Lung (tissue), 12 donors: ENCODE data around the gene COG7. TPM values are rescaled to one million over a fixed set of nuclear protein-coding genes. Genes with fewer than 3 reads are reported as not detected.
A peak's percentile ranks its signal among the peaks of the same experiment; 100 is the strongest.

ENCODE experiments used
- ATAC-seq: fragments of 200-7000 bp; cut with Tn5 transposase; one replicate; pipeline ENCODE4 v1.9.1; 2020; ENCODE audit warnings: moderate number of reproducible peaks; ENCODE audit not compliant: insufficient read depth, low FRiP score
- DNase-seq, 3 donors: peaks; one replicate each; pipeline ENCODE4 v3.0.0-alpha.2; 2013 to 2017
- H3K27ac ChIP-seq, 2 donors: one replicate each; pipeline ENCODE4 v1.5.1; 2013; ENCODE audit warnings: mild to moderate bottlenecking in 2 of 2, moderate library complexity in 2 of 2, control low read depth in 1 of 2, inconsistent platforms in 1 of 2, low read depth in 1 of 2, low read length in 1 of 2
- H3K27me3 ChIP-seq, 3 donors: one replicate each; pipeline ENCODE4 v1.5.1; 2013; ENCODE audit warnings: low read length in 2 of 3; ENCODE audit not compliant: control insufficient read depth in 3 of 3, insufficient read depth in 3 of 3
- H3K36me3 ChIP-seq, 4 donors: one replicate each; pipeline ENCODE4 v1.5.1; 2013; ENCODE audit warnings: low read length in 4 of 4, mild to moderate bottlenecking in 1 of 4, moderate library complexity in 1 of 4; ENCODE audit not compliant: control insufficient read depth in 4 of 4, insufficient read depth in 4 of 4
- H3K4me1 ChIP-seq, 5 donors: one replicate each; pipeline ENCODE4 v1.5.1; 2013; ENCODE audit warnings: low read length in 5 of 5, mild to moderate bottlenecking in 2 of 5, moderate library complexity in 1 of 5; ENCODE audit not compliant: control insufficient read depth in 5 of 5, insufficient read depth in 5 of 5
- H3K4me3 ChIP-seq: one replicate; pipeline ENCODE4 v1.5.1; 2013; ENCODE audit warnings: mild to moderate bottlenecking, control low read depth, moderate library complexity
- H3K9ac ChIP-seq, 2 donors: one replicate each; pipeline ENCODE4 v1.5.1; 2013; ENCODE audit warnings: low read length in 2 of 2, control low read depth in 1 of 2; ENCODE audit not compliant: insufficient read depth in 1 of 2
- H3K9me3 ChIP-seq, 4 donors: one replicate each; pipeline ENCODE4 v1.5.1; 2013; ENCODE audit warnings: low read length in 3 of 4, mild to moderate bottlenecking in 1 of 4, moderate library complexity in 1 of 4; ENCODE audit not compliant: control insufficient read depth in 4 of 4, insufficient read depth in 3 of 4
- WGBS, 2 donors: extraction: QIAGEN DNeasy Blood & Tissue Kit; methylation state at CpG; one replicate each; pipeline ENCODE4 v1.1.7; 2013; 5-methylcytosine and 5-hydroxymethylcytosine counted together
- polyA plus RNA-seq, 2 donors: library from polyadenylated mRNA; stranded (reverse); fragments of 200-250 nt; gene quantifications; one replicate each; pipeline ENCODE4 v1.2.1, GENCODE V29; 2013
- total RNA-seq, 2 donors: library from RNA; depleted of rRNA in 1 of 2; stranded (reverse); fragments of >200 nt in 1 of 2; gene quantifications; one replicate each; pipeline ENCODE4 v1.2.1, GENCODE V29; 2014 to 2021
- TF ChIP-seq, protein P1 (sequence below): IDR thresholded peaks from 2 replicates; pipeline ENCODE4 v1.5.1; 2012; ENCODE audit warnings: mild to moderate bottlenecking; ENCODE audit errors: control extremely low read depth, extremely low read depth
- donor health status: control.
- donor health status: control.
- donor health status: Bipolar disorder and iron deficiency.
- donor health status: healthy.
- donor health status: DM: yes; HTN: yes; CAD: no.

The COG7 gene
- total and polyA plus RNA-seq, 4 donors = 14.9 to 34.0 (median 20.0) TPM

- 97 to 98% methylated on average over 1 of the region's 1 CpG for WGBS, 2 donors
- Histone ChIP-seq H3K27me3 (no peaks in the 10 kb centered on the region), H3K9ac (no peak overlapping the region), H3K4me3 (no peak overlapping the region), H3K36me3 (peaks cover 35 to 51% (median 46%) of the 10 kb centered on the region in 4 donors), H3K27ac (no peak overlapping the region), H3K4me1 (no peaks in the 10 kb centered on the region), H3K9me3 (no peaks in the 10 kb centered on the region)
- TF ChIP-seq, protein P1, sequence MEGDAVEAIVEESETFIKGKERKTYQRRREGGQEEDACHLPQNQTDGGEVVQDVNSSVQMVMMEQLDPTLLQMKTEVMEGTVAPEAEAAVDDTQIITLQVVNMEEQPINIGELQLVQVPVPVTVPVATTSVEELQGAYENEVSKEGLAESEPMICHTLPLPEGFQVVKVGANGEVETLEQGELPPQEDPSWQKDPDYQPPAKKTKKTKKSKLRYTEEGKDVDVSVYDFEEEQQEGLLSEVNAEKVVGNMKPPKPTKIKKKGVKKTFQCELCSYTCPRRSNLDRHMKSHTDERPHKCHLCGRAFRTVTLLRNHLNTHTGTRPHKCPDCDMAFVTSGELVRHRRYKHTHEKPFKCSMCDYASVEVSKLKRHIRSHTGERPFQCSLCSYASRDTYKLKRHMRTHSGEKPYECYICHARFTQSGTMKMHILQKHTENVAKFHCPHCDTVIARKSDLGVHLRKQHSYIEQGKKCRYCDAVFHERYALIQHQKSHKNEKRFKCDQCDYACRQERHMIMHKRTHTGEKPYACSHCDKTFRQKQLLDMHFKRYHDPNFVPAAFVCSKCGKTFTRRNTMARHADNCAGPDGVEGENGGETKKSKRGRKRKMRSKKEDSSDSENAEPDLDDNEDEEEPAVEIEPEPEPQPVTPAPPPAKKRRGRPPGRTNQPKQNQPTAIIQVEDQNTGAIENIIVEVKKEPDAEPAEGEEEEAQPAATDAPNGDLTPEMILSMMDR = no peak
- DNase-seq = no peak
- no peak for ATAC-seq
Observed at GRCh38 chr16:23476289-23476688, 23.3 kb upstream of the COG7 start.

DNA sequence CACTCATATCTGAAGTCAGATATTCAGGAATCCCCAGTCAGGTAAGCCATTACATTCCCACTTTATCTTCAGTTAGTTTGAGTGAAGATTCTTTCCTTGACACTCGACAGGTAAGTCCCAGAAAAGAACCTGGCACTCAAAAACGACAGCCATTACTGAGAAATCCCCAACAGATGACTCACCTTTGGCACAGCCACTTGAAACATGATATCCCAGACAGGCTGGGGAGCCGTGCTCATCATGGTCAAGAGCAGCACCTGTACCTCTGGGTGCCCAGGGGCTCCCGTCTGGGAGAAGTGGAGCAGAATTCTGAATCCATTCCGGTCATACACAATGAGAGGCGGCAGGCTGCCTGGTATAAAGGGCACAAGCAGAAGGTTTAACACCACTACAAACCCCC is 16.8 kb upstream of the COG7 start:
- Histone ChIP-seq H3K9ac (no peak overlapping the region), H3K9me3 (no peaks in the 10 kb centered on the region), H3K4me3 (no peak overlapping the region), H3K36me3 (peaks cover 22 to 53% (median 44%) of the 10 kb centered on the region in 4 donors), H3K4me1 (peaks cover 0 to 3% (median 0%) of the 10 kb centered on the region in 5 donors), H3K27me3 (no peaks in the 10 kb centered on the region), H3K27ac (no peak overlapping the region)
- TF ChIP-seq, protein P1 = no peak
- no peak for DNase-seq
- 76 to 91% methylated on average over 6 of the region's 6 CpGs for WGBS, 2 donors
- peak; percentile 25 for ATAC-seq

- H3K9me3 ChIP-seq = no peaks in the 10 kb centered on the region
- TF ChIP-seq, protein P1 = no peak
- H3K27ac ChIP-seq = peak overlapping the region in 1 of 2 donors; percentile 28
- H3K4me1 ChIP-seq = peaks cover 0 to 11% (median 0%) of the 10 kb centered on the region in 5 donors
- no peaks in the 10 kb centered on the region for H3K27me3 ChIP-seq
- peaks cover 11 to 48% (median 40%) of the 10 kb centered on the region in 4 donors for H3K36me3 ChIP-seq
- peak in 2 of 3 donors; percentile 10 to 45 for DNase-seq
- no peak for ATAC-seq
- 86 to 90% methylated on average over 4 of the region's 4 CpGs for WGBS, 2 donors
- no peak overlapping the region for H3K9ac ChIP-seq
- H3K4me3 ChIP-seq = no peak overlapping the region
Observed at GRCh38 chr16:23466162-23466885, 13.3 kb upstream of the COG7 start.
